ENCODE data around the gene REL.

REL gene

DNA sequence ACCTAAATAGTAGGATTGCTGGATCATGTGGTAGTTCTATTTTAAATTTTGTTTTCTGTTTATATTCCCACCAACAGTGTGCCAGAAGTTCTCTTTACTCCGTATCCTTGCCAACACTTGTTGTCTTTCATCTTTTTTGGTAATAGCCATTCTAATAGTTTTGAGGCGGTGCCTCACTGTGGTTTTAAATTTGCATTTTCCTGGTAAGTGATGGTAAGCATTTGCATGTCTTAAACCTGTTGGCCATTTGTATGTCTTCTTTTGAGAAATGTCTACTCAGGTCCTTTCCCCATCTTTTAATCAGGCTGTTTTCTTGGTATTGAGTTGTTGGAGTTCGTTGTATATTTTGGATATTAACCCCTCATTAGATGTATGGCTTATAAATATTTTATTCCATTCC, 51.6 kb downstream of the REL start:
- TF ChIP-seq TOX (CRISPR knock-in tag; IDR thresholded peaks at IDR 0.05; ENCODE audit: borderline replicate concordance) (no peak), ZNF8 (CRISPR knock-in tag; IDR thresholded peaks at IDR 0.05) (no peak), ESRRG (CRISPR knock-in tag; IDR thresholded peaks at IDR 0.05) (no peak), ZFP30 (CRISPR knock-in tag; IDR thresholded peaks at IDR 0.05) (no peak), BACH2 (CRISPR knock-in tag; IDR thresholded peaks at IDR 0.05; ENCODE audit: borderline replicate concordance) (no peak)
- TF ChIP-seq, protein P1, sequence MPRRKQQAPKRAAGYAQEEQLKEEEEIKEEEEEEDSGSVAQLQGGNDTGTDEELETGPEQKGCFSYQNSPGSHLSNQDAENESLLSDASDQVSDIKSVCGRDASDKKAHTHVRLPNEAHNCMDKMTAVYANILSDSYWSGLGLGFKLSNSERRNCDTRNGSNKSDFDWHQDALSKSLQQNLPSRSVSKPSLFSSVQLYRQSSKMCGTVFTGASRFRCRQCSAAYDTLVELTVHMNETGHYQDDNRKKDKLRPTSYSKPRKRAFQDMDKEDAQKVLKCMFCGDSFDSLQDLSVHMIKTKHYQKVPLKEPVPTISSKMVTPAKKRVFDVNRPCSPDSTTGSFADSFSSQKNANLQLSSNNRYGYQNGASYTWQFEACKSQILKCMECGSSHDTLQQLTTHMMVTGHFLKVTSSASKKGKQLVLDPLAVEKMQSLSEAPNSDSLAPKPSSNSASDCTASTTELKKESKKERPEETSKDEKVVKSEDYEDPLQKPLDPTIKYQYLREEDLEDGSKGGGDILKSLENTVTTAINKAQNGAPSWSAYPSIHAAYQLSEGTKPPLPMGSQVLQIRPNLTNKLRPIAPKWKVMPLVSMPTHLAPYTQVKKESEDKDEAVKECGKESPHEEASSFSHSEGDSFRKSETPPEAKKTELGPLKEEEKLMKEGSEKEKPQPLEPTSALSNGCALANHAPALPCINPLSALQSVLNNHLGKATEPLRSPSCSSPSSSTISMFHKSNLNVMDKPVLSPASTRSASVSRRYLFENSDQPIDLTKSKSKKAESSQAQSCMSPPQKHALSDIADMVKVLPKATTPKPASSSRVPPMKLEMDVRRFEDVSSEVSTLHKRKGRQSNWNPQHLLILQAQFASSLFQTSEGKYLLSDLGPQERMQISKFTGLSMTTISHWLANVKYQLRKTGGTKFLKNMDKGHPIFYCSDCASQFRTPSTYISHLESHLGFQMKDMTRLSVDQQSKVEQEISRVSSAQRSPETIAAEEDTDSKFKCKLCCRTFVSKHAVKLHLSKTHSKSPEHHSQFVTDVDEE (CRISPR knock-in tag; IDR thresholded peaks at IDR 0.05), result no peak
- ATAC-seq, result no peak

DNA sequence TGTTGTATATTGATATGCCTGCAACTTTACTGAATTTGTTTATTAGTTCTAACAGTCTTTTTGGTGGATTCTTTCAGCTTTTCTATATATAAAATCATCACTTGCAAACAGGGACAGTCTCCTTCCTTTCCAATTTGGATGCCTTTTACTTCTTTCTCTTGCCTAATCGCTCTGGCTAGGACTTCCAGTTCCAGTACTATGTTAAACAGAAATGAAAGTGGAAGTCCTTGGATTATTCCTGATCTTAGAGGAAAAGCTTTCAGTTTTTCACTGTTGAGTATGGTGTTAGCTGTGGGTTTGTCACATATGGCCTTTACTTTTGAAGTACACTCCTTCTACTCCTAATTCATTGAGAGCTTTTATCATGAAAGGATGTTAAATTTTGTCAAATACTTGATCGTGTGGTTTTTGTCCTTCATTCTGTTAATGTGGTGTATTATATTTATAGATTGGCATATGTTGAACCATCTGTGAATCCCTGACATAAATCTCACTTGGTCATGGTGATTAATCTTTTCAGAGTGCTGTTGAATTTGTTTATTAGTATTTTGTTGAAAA, 52.9 kb downstream of the REL start:
- TF ChIP-seq PPARA (CRISPR knock-in tag; IDR thresholded peaks at IDR 0.05; ENCODE audit: borderline replicate concordance), result no peak
- no peak for TF ChIP-seq OSR1 (CRISPR knock-in tag; IDR thresholded peaks at IDR 0.05)
- TF ChIP-seq ZNF8 (CRISPR knock-in tag; IDR thresholded peaks at IDR 0.05), result no peak
- no peak for TF ChIP-seq ZNF70 (CRISPR knock-in tag; IDR thresholded peaks at IDR 0.05)
- TF ChIP-seq SNAI2 (CRISPR knock-in tag; IDR thresholded peaks at IDR 0.05), result no peak
- no peak for TF ChIP-seq TCF4 (CRISPR knock-in tag; IDR thresholded peaks at IDR 0.05; ENCODE audit: borderline replicate concordance)
- no peak for TF ChIP-seq CSDC2 (CRISPR knock-in tag; IDR thresholded peaks at IDR 0.05)
- no peak for TF ChIP-seq ARNTL (CRISPR knock-in tag; IDR thresholded peaks at IDR 0.05; ENCODE audit: borderline replicate concordance, low read depth)
- TF ChIP-seq TOX (CRISPR knock-in tag; IDR thresholded peaks at IDR 0.05; ENCODE audit: borderline replicate concordance), result no peak
- TF ChIP-seq, protein P2, sequence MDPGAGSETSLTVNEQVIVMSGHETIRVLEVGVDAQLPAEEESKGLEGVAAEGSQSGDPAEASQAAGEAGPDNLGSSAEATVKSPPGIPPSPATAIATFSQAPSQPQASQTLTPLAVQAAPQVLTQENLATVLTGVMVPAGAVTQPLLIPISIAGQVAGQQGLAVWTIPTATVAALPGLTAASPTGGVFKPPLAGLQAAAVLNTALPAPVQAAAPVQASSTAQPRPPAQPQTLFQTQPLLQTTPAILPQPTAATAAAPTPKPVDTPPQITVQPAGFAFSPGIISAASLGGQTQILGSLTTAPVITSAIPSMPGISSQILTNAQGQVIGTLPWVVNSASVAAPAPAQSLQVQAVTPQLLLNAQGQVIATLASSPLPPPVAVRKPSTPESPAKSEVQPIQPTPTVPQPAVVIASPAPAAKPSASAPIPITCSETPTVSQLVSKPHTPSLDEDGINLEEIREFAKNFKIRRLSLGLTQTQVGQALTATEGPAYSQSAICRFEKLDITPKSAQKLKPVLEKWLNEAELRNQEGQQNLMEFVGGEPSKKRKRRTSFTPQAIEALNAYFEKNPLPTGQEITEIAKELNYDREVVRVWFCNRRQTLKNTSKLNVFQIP (CRISPR knock-in tag; IDR thresholded peaks at IDR 0.05; ENCODE audit: borderline replicate concordance, low read depth), result no peak
- no peak for TF ChIP-seq BACH2 (CRISPR knock-in tag; IDR thresholded peaks at IDR 0.05; ENCODE audit: borderline replicate concordance)
- TF ChIP-seq RARB (CRISPR knock-in tag; IDR thresholded peaks at IDR 0.05), result no peak
- TF ChIP-seq ISL1 (CRISPR knock-in tag; IDR thresholded peaks at IDR 0.05), result no peak
- ATAC-seq, result no peak

DNA sequence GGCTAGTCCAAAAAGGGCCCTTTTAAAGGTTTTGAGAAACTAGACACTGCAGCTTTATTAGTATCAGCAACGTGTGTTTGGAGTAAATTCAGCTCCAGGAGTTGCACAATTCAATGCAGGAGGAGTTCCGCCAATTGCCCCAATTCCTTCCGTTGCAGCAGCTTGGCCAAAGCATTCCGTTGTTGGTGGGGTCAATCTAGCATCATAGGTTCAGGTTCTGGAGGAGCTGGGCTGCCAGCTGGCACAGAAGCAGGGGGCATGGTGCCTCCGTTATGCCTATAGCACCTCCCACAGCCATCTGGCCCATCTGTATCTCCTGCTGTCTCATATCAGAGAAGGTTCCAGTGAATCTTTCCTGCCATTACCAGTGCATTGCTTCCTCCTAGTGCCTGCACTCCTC, 55.4 kb downstream of the REL start:
- no peak for ATAC-seq
- TF ChIP-seq, protein P1 (CRISPR knock-in tag; IDR thresholded peaks at IDR 0.05), result no peak
- TF ChIP-seq OSR1 (CRISPR knock-in tag; IDR thresholded peaks at IDR 0.05) (no peak), CSDC2 (CRISPR knock-in tag; IDR thresholded peaks at IDR 0.05) (no peak), TOX (CRISPR knock-in tag; IDR thresholded peaks at IDR 0.05; ENCODE audit: borderline replicate concordance) (no peak), GLIS3 (CRISPR knock-in tag; IDR thresholded peaks at IDR 0.05) (no peak), RARB (CRISPR knock-in tag; IDR thresholded peaks at IDR 0.05) (no peak), ARNTL (CRISPR knock-in tag; IDR thresholded peaks at IDR 0.05; ENCODE audit: borderline replicate concordance, low read depth) (no peak), BACH2 (CRISPR knock-in tag; IDR thresholded peaks at IDR 0.05; ENCODE audit: borderline replicate concordance) (no peak), ZNF8 (CRISPR knock-in tag; IDR thresholded peaks at IDR 0.05) (no peak), ISL1 (CRISPR knock-in tag; IDR thresholded peaks at IDR 0.05) (no peak), PPARA (CRISPR knock-in tag; IDR thresholded peaks at IDR 0.05; ENCODE audit: borderline replicate concordance) (no peak), ZNF565 (CRISPR knock-in tag; conservative IDR thresholded peaks at IDR 0.05; ENCODE audit: low read depth) (no peak)
- TF ChIP-seq, protein P2 (CRISPR knock-in tag; IDR thresholded peaks at IDR 0.05; ENCODE audit: borderline replicate concordance, low read depth), result no peak
- TF ChIP-seq, protein P3, sequence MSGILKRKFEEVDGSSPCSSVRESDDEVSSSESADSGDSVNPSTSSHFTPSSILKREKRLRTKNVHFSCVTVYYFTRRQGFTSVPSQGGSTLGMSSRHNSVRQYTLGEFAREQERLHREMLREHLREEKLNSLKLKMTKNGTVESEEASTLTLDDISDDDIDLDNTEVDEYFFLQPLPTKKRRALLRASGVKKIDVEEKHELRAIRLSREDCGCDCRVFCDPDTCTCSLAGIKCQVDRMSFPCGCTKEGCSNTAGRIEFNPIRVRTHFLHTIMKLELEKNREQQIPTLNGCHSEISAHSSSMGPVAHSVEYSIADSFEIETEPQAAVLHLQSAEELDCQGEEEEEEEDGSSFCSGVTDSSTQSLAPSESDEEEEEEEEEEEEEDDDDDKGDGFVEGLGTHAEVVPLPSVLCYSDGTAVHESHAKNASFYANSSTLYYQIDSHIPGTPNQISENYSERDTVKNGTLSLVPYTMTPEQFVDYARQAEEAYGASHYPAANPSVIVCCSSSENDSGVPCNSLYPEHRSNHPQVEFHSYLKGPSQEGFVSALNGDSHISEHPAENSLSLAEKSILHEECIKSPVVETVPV (CRISPR knock-in tag; IDR thresholded peaks at IDR 0.05), result no peak
- TF ChIP-seq, protein P4, sequence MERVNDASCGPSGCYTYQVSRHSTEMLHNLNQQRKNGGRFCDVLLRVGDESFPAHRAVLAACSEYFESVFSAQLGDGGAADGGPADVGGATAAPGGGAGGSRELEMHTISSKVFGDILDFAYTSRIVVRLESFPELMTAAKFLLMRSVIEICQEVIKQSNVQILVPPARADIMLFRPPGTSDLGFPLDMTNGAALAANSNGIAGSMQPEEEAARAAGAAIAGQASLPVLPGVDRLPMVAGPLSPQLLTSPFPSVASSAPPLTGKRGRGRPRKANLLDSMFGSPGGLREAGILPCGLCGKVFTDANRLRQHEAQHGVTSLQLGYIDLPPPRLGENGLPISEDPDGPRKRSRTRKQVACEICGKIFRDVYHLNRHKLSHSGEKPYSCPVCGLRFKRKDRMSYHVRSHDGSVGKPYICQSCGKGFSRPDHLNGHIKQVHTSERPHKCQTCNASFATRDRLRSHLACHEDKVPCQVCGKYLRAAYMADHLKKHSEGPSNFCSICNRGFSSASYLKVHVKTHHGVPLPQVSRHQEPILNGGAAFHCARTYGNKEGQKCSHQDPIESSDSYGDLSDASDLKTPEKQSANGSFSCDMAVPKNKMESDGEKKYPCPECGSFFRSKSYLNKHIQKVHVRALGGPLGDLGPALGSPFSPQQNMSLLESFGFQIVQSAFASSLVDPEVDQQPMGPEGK (CRISPR knock-in tag; IDR thresholded peaks at IDR 0.05; ENCODE audit: borderline replicate concordance), result no peak

Data from SK-N-SH treated with all-trans-retinoic acid at 6 μM for 48 hours (cell line).